ENCODE results near the gene CTDSPL. TPM values are rescaled to one million over a fixed set of nuclear protein-coding genes. Genes with fewer than 3 reads are reported as not detected.

The CTDSPL gene
- total RNA-seq, 2 donors from 2014 or later: 27.8 to 30.7 TPM

DNA sequence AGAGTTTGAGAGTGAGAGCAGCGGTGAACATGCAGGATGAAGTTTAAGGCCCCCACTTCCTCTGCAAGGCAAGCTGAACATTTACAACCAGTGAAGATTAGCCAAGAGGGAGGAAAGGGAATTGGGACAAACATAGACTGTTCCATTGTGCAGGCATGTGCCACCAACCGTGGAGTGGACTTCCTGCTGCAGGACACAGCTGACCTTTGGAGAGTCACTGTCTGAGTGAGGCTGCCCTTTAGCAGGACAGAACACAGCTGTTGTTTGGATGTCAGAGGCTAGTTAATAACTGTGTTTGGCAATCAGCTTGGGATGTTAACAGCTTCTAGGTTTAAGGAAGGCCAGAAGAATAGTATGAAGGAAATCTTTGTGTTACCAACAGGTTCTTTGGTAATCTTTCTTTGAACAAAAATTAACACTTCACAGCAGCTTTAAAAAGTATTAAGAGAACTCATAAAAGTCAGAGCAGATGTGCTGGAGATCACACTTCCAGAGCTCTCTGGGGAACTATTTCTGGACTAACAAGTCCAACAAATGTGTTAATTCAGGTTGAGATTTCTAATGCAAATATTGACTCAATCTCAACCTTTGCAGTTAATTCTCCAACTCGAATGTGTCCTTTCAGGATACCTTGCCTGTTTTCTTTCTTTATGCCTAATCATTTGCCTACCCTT is 31.4 kb downstream of the CTDSPL start:
- H3K4me3 ChIP-seq (ENCODE audit: low read length): no peak overlapping the region
- Mint-ChIP-seq H3K36me3 (ENCODE audit: low read depth) (no peaks in the 10 kb centered on the region), H3K4me3 (no peak overlapping the region), H3K4me1 (peaks cover 14% of the 10 kb centered on the region), H3K9me3 (no peaks in the 10 kb centered on the region), H3K27me3 (ENCODE audit: insufficient read depth) (no peaks in the 10 kb centered on the region), H3K27ac (peak overlapping the region; percentile 44)
- H3K27ac ChIP-seq (ENCODE audit: low read depth, low read length): no peak overlapping the region
- H3K9ac ChIP-seq (ENCODE audit: extremely low read depth, low read length, poor library complexity, severe bottlenecking): no peak overlapping the region
- H3K27me3 ChIP-seq (ENCODE audit: control insufficient read depth, insufficient read depth, low read length, poor library complexity, severe bottlenecking): no peaks in the 10 kb centered on the region
- no peaks in the 10 kb centered on the region for H3K4me1 ChIP-seq (ENCODE audit: control insufficient read depth, insufficient read depth, low read length)
- DNase-seq: no peak
- H3K9me3 ChIP-seq (ENCODE audit: control insufficient read depth, low read length): no peaks in the 10 kb centered on the region
- H3K36me3 ChIP-seq (ENCODE audit: control insufficient read depth, insufficient read depth, low read length): no peaks in the 10 kb centered on the region
- 83 to 89% methylated on average over 1 to 3 of the region's 3 CpGs for WGBS, 2 experiments (ENCODE audit: insufficient coverage in 1 of 2, insufficient read length in 1 of 2)
- TF ChIP-seq, protein P1, sequence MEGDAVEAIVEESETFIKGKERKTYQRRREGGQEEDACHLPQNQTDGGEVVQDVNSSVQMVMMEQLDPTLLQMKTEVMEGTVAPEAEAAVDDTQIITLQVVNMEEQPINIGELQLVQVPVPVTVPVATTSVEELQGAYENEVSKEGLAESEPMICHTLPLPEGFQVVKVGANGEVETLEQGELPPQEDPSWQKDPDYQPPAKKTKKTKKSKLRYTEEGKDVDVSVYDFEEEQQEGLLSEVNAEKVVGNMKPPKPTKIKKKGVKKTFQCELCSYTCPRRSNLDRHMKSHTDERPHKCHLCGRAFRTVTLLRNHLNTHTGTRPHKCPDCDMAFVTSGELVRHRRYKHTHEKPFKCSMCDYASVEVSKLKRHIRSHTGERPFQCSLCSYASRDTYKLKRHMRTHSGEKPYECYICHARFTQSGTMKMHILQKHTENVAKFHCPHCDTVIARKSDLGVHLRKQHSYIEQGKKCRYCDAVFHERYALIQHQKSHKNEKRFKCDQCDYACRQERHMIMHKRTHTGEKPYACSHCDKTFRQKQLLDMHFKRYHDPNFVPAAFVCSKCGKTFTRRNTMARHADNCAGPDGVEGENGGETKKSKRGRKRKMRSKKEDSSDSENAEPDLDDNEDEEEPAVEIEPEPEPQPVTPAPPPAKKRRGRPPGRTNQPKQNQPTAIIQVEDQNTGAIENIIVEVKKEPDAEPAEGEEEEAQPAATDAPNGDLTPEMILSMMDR (conservative IDR thresholded peaks at IDR 0.05): no peak

DNA sequence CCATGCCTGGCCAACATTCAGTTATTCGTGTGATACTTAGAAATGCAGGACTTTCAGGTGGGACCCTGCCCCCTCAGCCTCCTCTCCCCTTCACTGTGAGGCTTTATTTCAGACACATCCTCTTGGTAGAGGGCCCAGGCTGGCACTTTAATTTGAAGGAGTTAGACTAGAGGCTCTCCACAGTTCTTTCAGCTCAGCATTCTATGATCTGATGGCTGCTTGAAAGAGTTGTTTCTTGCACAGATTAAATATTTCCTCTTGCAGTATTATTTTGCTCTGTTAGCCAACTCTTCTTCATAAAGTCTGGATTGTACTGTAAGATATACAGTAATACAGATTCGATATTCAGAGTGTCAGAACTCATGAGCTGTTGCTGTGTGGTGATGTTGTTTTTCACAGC is 35.1 kb downstream of the CTDSPL start:
- no peaks in the 10 kb centered on the region for H3K9me3 Mint-ChIP-seq
- H3K36me3 Mint-ChIP-seq (ENCODE audit: low read depth): no peaks in the 10 kb centered on the region
- no peaks in the 10 kb centered on the region for H3K27me3 Mint-ChIP-seq (ENCODE audit: insufficient read depth)
- TF ChIP-seq, protein P1 (conservative IDR thresholded peaks at IDR 0.05): no peak
- WGBS, 2 experiments (ENCODE audit: insufficient coverage in 1 of 2, insufficient read length in 1 of 2): 83% methylated on average over 2 of the region's 2 CpGs
- peaks cover 14% of the 10 kb centered on the region for H3K4me1 Mint-ChIP-seq
- DNase-seq: no peak
- H3K4me3 Mint-ChIP-seq: no peak overlapping the region
- no peak overlapping the region for H3K4me3 ChIP-seq (ENCODE audit: low read length)
- no peak overlapping the region for H3K9ac ChIP-seq (ENCODE audit: extremely low read depth, low read length, poor library complexity, severe bottlenecking)
- H3K27ac ChIP-seq (ENCODE audit: low read depth, low read length): no peak overlapping the region
- H3K9me3 ChIP-seq (ENCODE audit: control insufficient read depth, low read length): no peaks in the 10 kb centered on the region
- H3K4me1 ChIP-seq (ENCODE audit: control insufficient read depth, insufficient read depth, low read length): no peaks in the 10 kb centered on the region
- H3K36me3 ChIP-seq (ENCODE audit: control insufficient read depth, insufficient read depth, low read length): no peaks in the 10 kb centered on the region
- H3K27me3 ChIP-seq (ENCODE audit: control insufficient read depth, insufficient read depth, low read length, poor library complexity, severe bottlenecking): no peaks in the 10 kb centered on the region
- H3K27ac Mint-ChIP-seq: no peak overlapping the region

DNA sequence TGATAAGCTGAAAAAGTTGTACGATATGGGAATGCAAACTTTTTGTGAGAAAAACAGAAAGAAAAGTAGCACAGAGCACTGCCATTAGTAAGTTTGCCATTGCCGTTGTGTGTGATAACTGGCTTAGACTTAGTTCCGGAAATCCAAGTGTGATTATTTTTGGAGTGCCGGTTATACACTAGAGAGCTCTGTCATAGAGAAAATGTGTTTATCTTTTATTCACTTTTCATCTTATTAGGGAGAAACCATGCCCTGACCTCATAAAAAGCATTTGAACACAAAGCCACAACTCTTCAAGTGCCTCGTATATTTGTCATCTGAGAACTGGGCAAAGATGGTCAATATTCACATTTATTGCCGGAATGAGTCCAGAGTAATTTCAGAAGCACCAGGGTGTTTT is 36.1 kb downstream of the CTDSPL start:
- Histone ChIP-seq H3K9me3 (ENCODE audit: control insufficient read depth, low read length) (no peaks in the 10 kb centered on the region), H3K4me3 (ENCODE audit: low read length) (no peak overlapping the region), H3K27ac (ENCODE audit: low read depth, low read length) (no peak overlapping the region), H3K36me3 (ENCODE audit: control insufficient read depth, insufficient read depth, low read length) (no peaks in the 10 kb centered on the region), H3K9ac (ENCODE audit: extremely low read depth, low read length, poor library complexity, severe bottlenecking) (no peak overlapping the region), H3K27me3 (ENCODE audit: control insufficient read depth, insufficient read depth, low read length, poor library complexity, severe bottlenecking) (no peaks in the 10 kb centered on the region), H3K4me1 (ENCODE audit: control insufficient read depth, insufficient read depth, low read length) (no peaks in the 10 kb centered on the region)
- no peak for DNase-seq
- WGBS, 2 experiments (ENCODE audit: insufficient coverage in 1 of 2, insufficient read length in 1 of 2): 94 to 96% methylated on average over 4 to 6 of the region's 6 CpGs
- H3K27ac Mint-ChIP-seq: no peak overlapping the region
- no peaks in the 10 kb centered on the region for H3K36me3 Mint-ChIP-seq (ENCODE audit: low read depth)
- no peaks in the 10 kb centered on the region for H3K9me3 Mint-ChIP-seq
- no peak overlapping the region for H3K4me3 Mint-ChIP-seq
- TF ChIP-seq, protein P1 (conservative IDR thresholded peaks at IDR 0.05): no peak
- peaks cover 9% of the 10 kb centered on the region for H3K4me1 Mint-ChIP-seq
- H3K27me3 Mint-ChIP-seq (ENCODE audit: insufficient read depth): no peaks in the 10 kb centered on the region

Data from endodermal cell (in vitro differentiated cells).